ENCODE data around the gene PIEZO1. TPM values are rescaled to one million over a fixed set of nuclear protein-coding genes. Genes with fewer than 3 reads are reported as not detected.

The PIEZO1 gene
- total RNA-seq, 1 donor from 2014 or later, result 5.5 TPM

DNA sequence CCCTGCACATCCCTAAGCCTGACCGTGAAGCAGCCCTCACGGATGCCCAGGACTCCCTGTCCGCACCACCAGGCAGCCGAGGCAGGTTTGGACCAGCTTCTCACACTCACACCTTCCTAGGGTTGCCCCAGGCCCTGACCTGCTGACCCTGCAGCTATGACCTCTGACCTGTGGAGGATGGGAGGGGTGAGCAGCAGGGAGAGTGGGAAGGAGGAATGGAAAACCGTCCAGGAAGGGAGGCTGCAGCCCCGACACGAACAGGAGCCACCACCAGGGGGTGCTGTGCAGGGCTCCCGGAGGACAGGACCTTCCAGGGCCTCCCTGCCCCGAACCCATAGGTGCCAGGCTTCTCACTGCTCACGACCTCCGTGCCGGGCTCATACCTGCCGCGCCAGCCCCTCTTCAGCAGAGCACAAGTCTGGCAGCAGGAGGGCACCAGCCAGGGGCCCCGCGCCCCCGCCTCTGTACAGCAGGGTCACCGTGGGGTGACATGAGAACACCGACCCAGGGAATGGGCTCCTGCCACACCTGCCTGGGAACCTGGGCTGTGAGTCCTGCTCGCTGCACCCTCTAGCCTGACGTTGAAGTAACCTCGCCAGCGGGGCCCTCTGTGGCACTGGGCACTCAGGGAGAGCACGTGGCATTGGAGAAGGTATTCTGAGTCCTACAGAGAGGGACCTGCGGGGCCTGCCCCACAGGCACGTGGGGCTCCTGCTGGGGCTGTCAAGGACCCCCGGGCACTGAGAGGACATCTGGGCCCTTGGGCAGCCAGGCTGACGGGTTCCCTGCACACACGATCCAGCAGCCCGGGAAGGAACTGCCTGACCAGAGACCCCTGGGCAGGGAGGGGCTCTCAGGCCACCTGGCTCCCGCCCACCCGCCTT lies 41.1 kb downstream of the PIEZO1 start:
- Histone ChIP-seq H3K27ac (no peak overlapping the region), H3K79me2 (ENCODE audit: low read depth) (no peaks in the 10 kb centered on the region), H2AFZ (replicated peaks) (no peak overlapping the region), H3K4me3 (no peak overlapping the region), H3K9me3 (ENCODE audit: low read depth) (no peaks in the 10 kb centered on the region), H3K27me3 (no peaks in the 10 kb centered on the region), H3F3A (ENCODE audit: low read depth) (peaks cover 6% of the 10 kb centered on the region), H3K36me3 (no peaks in the 10 kb centered on the region), H3K4me2 (no peak overlapping the region), H4K20me1 (ENCODE audit: low read depth) (no peaks in the 10 kb centered on the region), H3K4me1 (peaks cover 10% of the 10 kb centered on the region), H3K9ac (no peak overlapping the region)
- peak; percentile 88 for DNase-seq (ENCODE audit: low spot score)
- TF ChIP-seq EZH2 (IDR thresholded peaks at IDR 0.05), result no peak
- TF ChIP-seq, protein P1, sequence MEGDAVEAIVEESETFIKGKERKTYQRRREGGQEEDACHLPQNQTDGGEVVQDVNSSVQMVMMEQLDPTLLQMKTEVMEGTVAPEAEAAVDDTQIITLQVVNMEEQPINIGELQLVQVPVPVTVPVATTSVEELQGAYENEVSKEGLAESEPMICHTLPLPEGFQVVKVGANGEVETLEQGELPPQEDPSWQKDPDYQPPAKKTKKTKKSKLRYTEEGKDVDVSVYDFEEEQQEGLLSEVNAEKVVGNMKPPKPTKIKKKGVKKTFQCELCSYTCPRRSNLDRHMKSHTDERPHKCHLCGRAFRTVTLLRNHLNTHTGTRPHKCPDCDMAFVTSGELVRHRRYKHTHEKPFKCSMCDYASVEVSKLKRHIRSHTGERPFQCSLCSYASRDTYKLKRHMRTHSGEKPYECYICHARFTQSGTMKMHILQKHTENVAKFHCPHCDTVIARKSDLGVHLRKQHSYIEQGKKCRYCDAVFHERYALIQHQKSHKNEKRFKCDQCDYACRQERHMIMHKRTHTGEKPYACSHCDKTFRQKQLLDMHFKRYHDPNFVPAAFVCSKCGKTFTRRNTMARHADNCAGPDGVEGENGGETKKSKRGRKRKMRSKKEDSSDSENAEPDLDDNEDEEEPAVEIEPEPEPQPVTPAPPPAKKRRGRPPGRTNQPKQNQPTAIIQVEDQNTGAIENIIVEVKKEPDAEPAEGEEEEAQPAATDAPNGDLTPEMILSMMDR (IDR thresholded peaks at IDR 0.05), result peak; percentile 83
- no peaks in the 10 kb centered on the region for H3K9me3 Mint-ChIP-seq
- peaks cover 6% of the 10 kb centered on the region for H3K27me3 Mint-ChIP-seq (ENCODE audit: insufficient read depth, low read depth)
- no peak overlapping the region for H3K4me3 Mint-ChIP-seq
- no peaks in the 10 kb centered on the region for H3K4me1 Mint-ChIP-seq
- no peak overlapping the region for H3K27ac Mint-ChIP-seq
- H3K36me3 Mint-ChIP-seq, result no peaks in the 10 kb centered on the region

DNA sequence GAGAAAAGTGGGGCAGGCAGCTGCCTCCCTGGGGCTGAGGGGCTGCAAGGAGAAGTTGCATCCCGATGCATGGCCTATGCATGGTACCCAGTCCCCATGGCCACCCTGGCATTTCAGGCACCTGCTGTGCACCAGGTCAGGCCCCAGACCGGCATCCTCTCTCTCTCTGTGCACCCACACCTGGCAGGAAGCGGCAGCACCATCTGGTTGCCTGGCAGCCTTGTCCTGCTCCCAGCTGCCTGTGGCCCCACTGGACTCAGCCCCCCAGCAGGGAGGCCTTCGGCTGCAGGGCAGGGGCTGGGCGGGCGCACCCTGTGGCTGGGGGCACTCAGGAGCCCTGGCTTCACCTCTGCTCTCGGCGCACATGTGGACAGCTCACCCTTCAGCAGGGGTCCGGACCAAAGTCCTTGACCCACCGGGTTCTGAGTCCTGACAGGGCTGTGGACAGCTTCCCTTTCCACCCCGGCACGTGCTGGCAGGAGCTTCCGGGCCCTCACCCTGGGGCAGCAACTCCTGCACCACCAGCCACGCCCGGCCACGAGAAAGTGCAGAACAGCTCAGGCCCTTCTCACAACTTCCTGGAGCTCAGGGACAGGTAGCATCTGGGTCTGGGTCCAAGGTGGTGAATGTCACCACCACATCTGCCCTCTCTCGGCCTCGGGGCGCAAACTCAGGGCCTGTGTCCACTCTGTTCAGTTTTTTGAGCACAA lies 42.0 kb downstream of the PIEZO1 start:
- Histone ChIP-seq H3K27ac (no peak overlapping the region), H3K4me3 (no peak overlapping the region), H3K27me3 (no peaks in the 10 kb centered on the region), H3K9ac (no peak overlapping the region), H3K4me2 (no peak overlapping the region), H2AFZ (replicated peaks) (no peak overlapping the region), H3F3A (ENCODE audit: low read depth) (peaks cover 6% of the 10 kb centered on the region), H3K9me3 (ENCODE audit: low read depth) (no peaks in the 10 kb centered on the region), H3K36me3 (no peaks in the 10 kb centered on the region), H3K4me1 (peaks cover 10% of the 10 kb centered on the region), H3K79me2 (ENCODE audit: low read depth) (no peaks in the 10 kb centered on the region), H4K20me1 (ENCODE audit: low read depth) (no peaks in the 10 kb centered on the region)
- H3K4me1 Mint-ChIP-seq, result peaks cover 2% of the 10 kb centered on the region
- H3K4me3 Mint-ChIP-seq, result no peak overlapping the region
- no peak for DNase-seq (ENCODE audit: low spot score)
- TF ChIP-seq, protein P1 (IDR thresholded peaks at IDR 0.05), result no peak
- TF ChIP-seq EZH2 (IDR thresholded peaks at IDR 0.05), result no peak
- no peak for TF ChIP-seq EZH2phosphoT487 (IDR thresholded peaks at IDR 0.05)
- H3K9me3 Mint-ChIP-seq, result no peaks in the 10 kb centered on the region
- no peaks in the 10 kb centered on the region for H3K36me3 Mint-ChIP-seq
- no peak overlapping the region for H3K27ac Mint-ChIP-seq
- H3K27me3 Mint-ChIP-seq (ENCODE audit: insufficient read depth, low read depth), result peaks cover 6% of the 10 kb centered on the region

DNA sequence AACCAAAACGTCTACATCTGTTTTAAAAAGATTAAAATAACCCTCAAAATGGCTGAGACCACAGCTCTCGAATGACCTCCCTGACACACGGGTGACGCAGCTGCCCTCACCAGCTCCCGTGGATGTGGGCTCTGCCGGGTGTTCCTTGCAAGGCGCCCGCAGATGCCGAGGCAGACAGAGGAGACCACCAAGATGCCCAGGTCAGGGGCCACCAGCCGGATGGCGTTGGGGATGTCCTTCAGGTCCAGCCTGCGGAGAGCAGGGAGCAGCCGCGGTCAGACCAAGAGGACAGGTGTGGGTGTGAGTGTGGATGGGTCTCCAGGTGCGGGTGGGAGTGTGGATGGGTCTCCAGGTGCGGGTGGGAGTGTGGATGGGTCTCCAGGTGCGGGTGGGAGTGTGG lies 43.7 kb downstream of the PIEZO1 start:
- no peak for DNase-seq (ENCODE audit: low spot score)
- Histone ChIP-seq H3K27me3 (no peaks in the 10 kb centered on the region), H4K20me1 (ENCODE audit: low read depth) (no peaks in the 10 kb centered on the region), H3K4me3 (no peak overlapping the region), H3K79me2 (ENCODE audit: low read depth) (no peaks in the 10 kb centered on the region), H3K4me1 (peaks cover 10% of the 10 kb centered on the region), H3K9me3 (ENCODE audit: low read depth) (no peaks in the 10 kb centered on the region), H3K9ac (no peak overlapping the region), H2AFZ (replicated peaks) (no peak overlapping the region), H3F3A (ENCODE audit: low read depth) (peaks cover 6% of the 10 kb centered on the region), H3K27ac (no peak overlapping the region), H3K36me3 (no peaks in the 10 kb centered on the region), H3K4me2 (no peak overlapping the region)
- Mint-ChIP-seq H3K27ac (peak overlapping the region; percentile 46), H3K27me3 (ENCODE audit: insufficient read depth, low read depth) (peaks cover 4% of the 10 kb centered on the region), H3K36me3 (no peaks in the 10 kb centered on the region), H3K4me1 (peaks cover 2% of the 10 kb centered on the region), H3K4me3 (no peak overlapping the region), H3K9me3 (no peaks in the 10 kb centered on the region)
- TF ChIP-seq EZH2phosphoT487 (IDR thresholded peaks at IDR 0.05) (no peak), EZH2 (IDR thresholded peaks at IDR 0.05) (no peak)
- TF ChIP-seq, protein P1 (IDR thresholded peaks at IDR 0.05), result no peak
